ENCODE results near the gene TBC1D22A. TPM values are rescaled to one million over a fixed set of nuclear protein-coding genes. Genes with fewer than 3 reads are reported as not detected.

The TBC1D22A gene
- polyA plus RNA-seq, 1 of the 3 experiments (the other 2 are of a cell fraction) = 16.5 TPM

- WGBS (ENCODE audit: low lambda C conversion rate) = 95% methylated on average over 8 of the region's 8 CpGs
- no peaks in the 10 kb centered on the region for H3K9me3 ChIP-seq
- ChIA-PET CTCF (interaction anchor here (0.7 to 1.6 kb wide), 3 partner anchors 208 to 253 kb away, joined by 3 to 4 read pairs (median 3); no protein-coding TSS in a partner anchor), POLR2A (interaction anchor here (1.0 kb wide), 1 partner anchor 9 kb away, joined by 3 read pairs; no protein-coding TSS in a partner anchor)
- H3F3A ChIP-seq (replicated peaks; ENCODE audit: insufficient read depth) = no peaks in the 10 kb centered on the region
- no peaks in the 10 kb centered on the region for H3K79me2 ChIP-seq (ENCODE audit: insufficient read depth)
- TF ChIP-seq MEF2A (IDR thresholded peaks at IDR 0.05; ENCODE audit: borderline replicate concordance, low read depth) (no peak), RXRA (IDR thresholded peaks at IDR 0.05; ENCODE audit: borderline replicate concordance, low read depth) (no peak), EZH2phosphoT487 (IDR thresholded peaks at IDR 0.05; ENCODE audit: borderline replicate concordance, low read depth) (no peak), GATA2 (CRISPR knock-in tag; IDR thresholded peaks at IDR 0.05) (no peak), RFX5 (IDR thresholded peaks at IDR 0.05; ENCODE audit: low read length) (no peak), SMC3 (IDR thresholded peaks at IDR 0.05; ENCODE audit: low read depth, low read length) (no peak), MXI1 (IDR thresholded peaks at IDR 0.05; ENCODE audit: low read depth, low read length) (no peak), FOSL2 (IDR thresholded peaks at IDR 0.05; ENCODE audit: borderline replicate concordance, low read depth) (no peak), ZBTB33 (IDR thresholded peaks at IDR 0.05; ENCODE audit: borderline replicate concordance, low read depth) (no peak), IRF3 (IDR thresholded peaks at IDR 0.05; ENCODE audit: low read depth, low read length) (no peak), PBX3 (IDR thresholded peaks at IDR 0.05) (no peak), RCOR1 (IDR thresholded peaks at IDR 0.05; ENCODE audit: low read length) (no peak), POLR2AphosphoS5 (IDR thresholded peaks at IDR 0.05; ENCODE audit: low read depth, low read length) (no peak), TCF12 (IDR thresholded peaks at IDR 0.05) (no peak), GABPA (IDR thresholded peaks at IDR 0.05; ENCODE audit: low read depth) (no peak)
- no peaks in the 10 kb centered on the region for H3K9me2 ChIP-seq
- H3K27me3 ChIP-seq (ENCODE audit: insufficient read depth) = no peaks in the 10 kb centered on the region
- H2AFZ ChIP-seq (ENCODE audit: low read depth) = no peak overlapping the region
- H3K27ac ChIP-seq (ENCODE audit: low read depth in 2 of 2, low read length in 1 of 2) = no peak overlapping the region
- no peak overlapping the region for H3K4me2 ChIP-seq
- no peak overlapping the region for H3K4me3 ChIP-seq (ENCODE audit: low read depth in 2 of 2, low read length in 1 of 2)
- H3K36me3 ChIP-seq (replicated peaks in 1 of 2; ENCODE audit: control insufficient read depth in 1 of 2, insufficient read depth in 2 of 2, low read length in 1 of 2) = peaks cover 0 to 5% of the 10 kb centered on the region in 2 experiments
- H3K9ac ChIP-seq = no peak overlapping the region
- no peaks in the 10 kb centered on the region; a peak in 1 of 4 replicates for H3K4me1 ChIP-seq (ENCODE audit: control insufficient read depth in 1 of 2, insufficient read depth in 2 of 2, low read depth in 1 of 2, low read length in 1 of 2)
- no peaks in the 10 kb centered on the region for H4K20me1 ChIP-seq (ENCODE audit: insufficient read depth)
- no peak for DNase-seq
Measured at GRCh38 chr22:47011859-47012258, 249.4 kb downstream of the TBC1D22A start.
